Right cardiac atrium (tissue), 5 donors: ENCODE measurements around the gene COQ9. TPM values are rescaled to one million over a fixed set of nuclear protein-coding genes. Genes with fewer than 3 reads are reported as not detected.

Source experiments
- ATAC-seq, 2 donors: fragments of 200-7000 bp; cut with Tn5 transposase; one replicate each; pipeline versions ENCODE4 v1.8.0 to v1.9.1; 2020; ENCODE audit warnings: moderate library complexity in 2 of 2, mild to moderate bottlenecking in 1 of 2
- DNase-seq, 3 donors: peaks; one replicate each; pipeline ENCODE4 v3.0.0-alpha.2; 2020
- H3K27ac ChIP-seq: one replicate; pipeline ENCODE4 v1.5.1; 2013; ENCODE audit warnings: mild to moderate bottlenecking, low read length, control low read depth, moderate library complexity
- H3K27me3 ChIP-seq: one replicate; pipeline ENCODE4 v1.6.1; 2013; ENCODE audit not compliant: control insufficient read depth, insufficient read depth
- H3K4me1 ChIP-seq: one replicate; pipeline ENCODE4 v1.6.1; 2013; ENCODE audit warnings: low read length; ENCODE audit not compliant: control insufficient read depth, insufficient read depth
- H3K4me3 ChIP-seq: one replicate; pipeline ENCODE4 v1.5.1; 2013; ENCODE audit warnings: low read length, control low read depth
- H3K9me3 ChIP-seq: one replicate; pipeline ENCODE4 v1.6.1; 2013; ENCODE audit warnings: low read length; ENCODE audit not compliant: control insufficient read depth
- WGBS: extraction: QIAGEN DNeasy Blood & Tissue Kit; methylation state at CpG from one replicate; pipeline ENCODE4 v1.1.7; 2013; 5-methylcytosine and 5-hydroxymethylcytosine counted together
- intact Hi-C, 4 donors: fragments of 100-400 bp; cut with DNase I; formaldehyde crosslinking; loops; one replicate each; pipeline versions ENCODE4 v1.11.0 to v1.14.0; 2022 to 2023
- polyA plus RNA-seq: library from polyadenylated mRNA; stranded (reverse); fragments of 200-250 nt; gene quantifications from one replicate; pipeline ENCODE4 v1.2.3, GENCODE V29; 2013
- total RNA-seq, 4 donors: library from RNA; stranded (reverse); fragmentation: NEBNext Ultra II Directional; extraction: Animal tissue kit (Norgen Biotek cat#: 25700); gene quantifications; one replicate each; pipeline ENCODE4 v1.2.1, GENCODE V29; 2021
- donor health status: healthy with polysubstance abuse.
- donor health status: DM: no; HTN: yes; CAD: no.
- donor health status: DM: no; HTN: no; CAD: no.
- donor health status: DM: no; HTN: yes; CAD: no; lungs with severe emphysema.
- donor health status: DM: yes; HTN: yes; CAD: no.

The COQ9 gene
- total and polyA plus RNA-seq, 5 donors, result 91.8 to 206 (median 135) TPM

DNA sequence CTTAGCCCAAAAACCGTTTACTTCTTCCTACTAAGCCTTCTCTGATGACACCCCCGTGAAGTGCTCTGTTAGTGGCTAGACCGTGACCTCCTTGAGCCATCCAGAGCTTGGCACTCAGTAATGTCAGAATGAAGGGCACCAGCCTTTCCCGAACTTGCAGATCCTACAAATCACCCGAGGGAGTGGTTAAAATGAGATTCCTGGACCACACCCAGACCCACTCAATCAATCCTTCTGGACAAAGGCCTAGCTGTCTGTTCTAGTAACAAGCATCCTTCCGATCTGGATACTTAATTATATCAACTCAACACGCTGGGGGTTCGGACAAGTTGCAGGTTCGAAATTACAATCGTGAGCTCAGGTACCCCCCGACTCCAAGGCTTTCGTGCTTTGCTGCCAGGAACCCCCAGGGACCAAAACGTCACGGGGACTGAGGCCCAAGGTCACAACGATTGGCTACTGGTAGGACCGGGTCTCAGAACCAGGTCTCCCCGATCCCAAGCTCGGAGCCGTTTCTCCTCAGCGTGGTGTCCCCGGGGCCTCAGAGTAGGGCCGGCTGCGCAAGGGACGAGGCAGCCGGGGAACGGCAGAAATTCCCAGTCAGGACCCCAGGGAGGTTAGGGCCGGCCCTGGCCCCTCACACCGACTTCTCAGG, 621 bp upstream of the COQ9 start:
- H3K4me3 ChIP-seq, result peak overlapping the region; percentile 85
- no peaks in the 10 kb centered on the region for H3K4me1 ChIP-seq
- peak overlapping the region; percentile 91 for H3K27ac ChIP-seq
- no peaks in the 10 kb centered on the region for H3K27me3 ChIP-seq
- intact Hi-C loops, result no loop called here
- 2% methylated on average over 28 of the region's 28 CpGs for WGBS
- DNase-seq, result peak; percentile 65 to 77 (median 77)
- no peaks in the 10 kb centered on the region for H3K9me3 ChIP-seq
- ATAC-seq, result peak; percentile 42 to 54

DNA sequence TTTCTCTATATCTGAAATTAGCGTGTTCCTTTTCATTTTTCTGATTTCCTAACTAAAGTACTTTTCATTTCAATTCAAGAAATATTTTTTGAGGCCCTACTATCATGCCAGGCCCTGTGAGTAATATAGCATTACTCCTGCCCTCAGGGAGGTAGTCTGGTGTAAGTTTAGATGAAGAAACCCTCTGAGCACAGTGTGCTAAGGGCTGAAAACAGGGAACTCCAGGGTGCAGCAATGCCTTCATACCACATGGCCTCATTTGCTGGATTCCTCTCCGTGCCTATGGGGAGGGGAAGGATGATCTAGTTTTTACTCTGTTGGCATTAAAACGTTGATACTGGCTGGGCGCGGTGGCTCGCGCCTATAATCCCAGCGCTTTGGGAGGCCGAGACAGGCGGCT, 4.7 kb downstream of the COQ9 start:
- H3K27me3 ChIP-seq, result no peaks in the 10 kb centered on the region
- H3K9me3 ChIP-seq, result no peaks in the 10 kb centered on the region
- no peak for ATAC-seq
- H3K4me1 ChIP-seq, result no peaks in the 10 kb centered on the region
- no peak overlapping the region for H3K27ac ChIP-seq
- intact Hi-C loops, result no loop called here
- H3K4me3 ChIP-seq, result no peak overlapping the region
- no peak for DNase-seq
- 96% methylated on average over 10 of the region's 10 CpGs for WGBS

DNA sequence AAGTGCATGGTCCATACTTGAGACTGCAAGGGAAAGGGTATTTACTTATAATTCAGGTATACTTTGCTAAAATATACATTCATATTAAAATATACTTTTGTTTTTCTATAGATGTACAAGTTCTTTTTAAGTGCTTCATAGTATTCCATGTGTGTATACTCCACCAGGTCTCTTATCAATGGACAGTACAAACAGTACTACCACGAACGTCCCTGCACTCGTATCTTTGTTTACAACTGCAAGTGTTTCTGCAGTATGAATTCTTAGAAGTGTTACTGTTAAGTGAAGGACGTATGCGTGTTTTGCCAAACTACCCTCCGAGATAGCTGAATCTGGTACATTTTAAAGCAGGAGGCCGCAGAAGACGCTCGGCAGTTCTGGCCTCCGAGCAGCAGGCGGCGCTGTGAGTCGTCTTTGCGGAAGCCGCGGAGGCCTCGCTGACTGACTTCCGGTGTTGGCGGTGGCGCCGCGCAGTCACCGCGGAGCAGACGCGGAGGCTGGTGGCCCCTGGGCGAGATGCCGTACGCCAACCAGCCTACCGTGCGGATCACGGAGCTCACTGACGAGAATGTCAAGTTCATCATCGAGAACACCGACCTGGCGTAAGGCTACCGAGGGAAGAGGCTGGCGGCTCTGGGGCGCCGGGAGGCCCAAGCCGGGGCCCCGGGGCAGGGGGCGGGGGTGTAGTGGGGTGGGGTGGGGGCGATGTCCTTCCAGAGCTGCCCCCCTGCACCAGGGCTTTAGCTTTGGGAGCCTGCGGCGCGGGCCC, 15.1 kb downstream of the COQ9 start, which contains the start of gene POLR2C:
TSS of gene POLR2C (plus strand) at position 471 of the 769 bp plus-strand sequence. CDS start at position 517, 46 bp downstream.
- H3K9me3 ChIP-seq, result no peaks in the 10 kb centered on the region
- WGBS, result under 1% methylated on average over 47 of the region's 47 CpGs
- intact Hi-C loops, result loop anchor here in 1 of 4 donors (10.0 kb wide), 1 partner anchor 52 kb away; no protein-coding TSS in a partner anchor
- peak; percentile 90 to 91 for ATAC-seq
- no peaks in the 10 kb centered on the region for H3K27me3 ChIP-seq
- DNase-seq, result peak; percentile 90 to 96 (median 96)
- H3K27ac ChIP-seq, result peak within 1 kb of the TSS; percentile 56
- peak within 1 kb of the TSS; percentile 100 for H3K4me3 ChIP-seq
- H3K4me1 ChIP-seq, result peaks cover 3% of the 10 kb centered on the region

DNA sequence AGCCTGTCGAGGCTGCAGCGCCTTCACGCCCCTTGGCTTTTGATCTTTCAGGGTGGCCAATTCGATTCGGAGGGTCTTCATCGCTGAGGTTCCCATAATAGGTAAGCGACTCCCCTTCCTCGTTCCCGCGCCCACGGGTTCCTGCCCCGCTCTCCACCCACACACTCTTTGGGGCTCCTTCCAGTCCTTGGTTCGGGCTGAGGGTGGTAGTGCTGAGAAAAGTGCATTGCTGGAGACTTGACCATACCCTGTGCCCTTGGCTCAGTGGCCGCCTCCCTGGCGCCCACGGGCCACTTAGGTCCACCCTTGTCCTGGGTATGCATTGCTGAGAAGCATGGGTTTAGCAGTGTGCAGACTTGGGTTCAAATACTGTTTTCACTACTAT, 15.7 kb downstream of the COQ9 start:
- Histone ChIP-seq H3K27me3 (no peaks in the 10 kb centered on the region), H3K27ac (peak overlapping the region; percentile 54), H3K4me1 (peaks cover 3% of the 10 kb centered on the region), H3K9me3 (no peaks in the 10 kb centered on the region), H3K4me3 (peak overlapping the region; percentile 100)
- intact Hi-C loops, result loop anchor here in 1 of 4 donors (10.0 kb wide), 1 partner anchor 52 kb away; no protein-coding TSS in a partner anchor
- DNase-seq, result no peak
- WGBS, result under 1% methylated on average over 16 of the region's 16 CpGs
- peak; percentile 48 to 53 for ATAC-seq

DNA sequence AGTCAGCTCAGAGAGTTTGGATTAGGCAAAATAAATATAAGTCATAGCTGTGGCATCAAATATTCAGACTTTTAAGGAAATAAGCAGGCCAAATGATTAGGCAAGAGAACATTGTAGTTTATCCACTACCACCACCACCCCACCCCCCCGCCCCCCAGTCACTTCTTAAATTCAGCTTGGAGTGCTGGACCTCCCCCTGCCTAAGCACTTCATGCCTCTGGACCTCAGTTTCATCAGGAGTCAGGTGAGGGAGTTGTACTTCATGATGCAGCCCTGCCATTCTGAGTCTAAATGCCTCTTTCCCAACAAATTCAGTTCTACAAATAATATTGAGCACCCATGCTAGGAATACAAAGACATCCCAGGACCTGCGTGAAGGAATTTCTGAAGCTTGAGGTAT, 17.2 kb downstream of the COQ9 start:
- peaks cover 3% of the 10 kb centered on the region for H3K4me1 ChIP-seq
- H3K27ac ChIP-seq, result no peak overlapping the region
- intact Hi-C loops, result loop anchor here in 1 of 4 donors (10.0 kb wide), 1 partner anchor 50 kb away; no protein-coding TSS in a partner anchor
- no peaks in the 10 kb centered on the region for H3K27me3 ChIP-seq
- H3K9me3 ChIP-seq, result no peaks in the 10 kb centered on the region
- DNase-seq (no peak), ATAC-seq (no peak)
- no peak overlapping the region for H3K4me3 ChIP-seq
- 95% methylated on average over 2 of the region's 2 CpGs for WGBS

DNA sequence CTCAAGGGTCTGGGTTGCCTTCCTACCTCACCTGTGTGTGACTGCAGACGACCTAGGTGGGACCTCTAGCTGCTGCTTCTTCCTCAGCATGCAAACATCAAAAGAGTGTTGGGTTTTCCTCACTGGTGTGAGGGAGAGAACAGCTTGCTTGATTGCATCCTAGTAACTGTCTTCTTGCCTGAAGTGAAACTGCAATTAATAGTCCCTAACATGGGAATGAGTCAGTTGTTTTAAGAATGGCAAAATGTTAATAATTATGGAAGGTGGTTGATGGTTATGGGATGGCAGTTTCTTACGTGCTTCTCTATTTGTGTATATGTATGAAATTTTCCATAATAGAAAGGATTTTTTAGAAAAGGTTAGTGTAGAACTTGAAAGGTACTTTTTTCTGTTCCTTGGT, 21.1 kb downstream of the COQ9 start:
- DNase-seq, result no peak
- intact Hi-C loops, result loop anchor here in 1 of 4 donors (10.0 kb wide), 1 partner anchor 46 kb away; no protein-coding TSS in a partner anchor
- WGBS, result 92% methylated on average over 2 of the region's 2 CpGs
- H3K27ac ChIP-seq, result no peak overlapping the region
- H3K4me3 ChIP-seq, result no peak overlapping the region
- H3K27me3 ChIP-seq, result no peaks in the 10 kb centered on the region
- ATAC-seq, result no peak
- H3K4me1 ChIP-seq, result peaks cover 12% of the 10 kb centered on the region
- no peaks in the 10 kb centered on the region for H3K9me3 ChIP-seq

DNA sequence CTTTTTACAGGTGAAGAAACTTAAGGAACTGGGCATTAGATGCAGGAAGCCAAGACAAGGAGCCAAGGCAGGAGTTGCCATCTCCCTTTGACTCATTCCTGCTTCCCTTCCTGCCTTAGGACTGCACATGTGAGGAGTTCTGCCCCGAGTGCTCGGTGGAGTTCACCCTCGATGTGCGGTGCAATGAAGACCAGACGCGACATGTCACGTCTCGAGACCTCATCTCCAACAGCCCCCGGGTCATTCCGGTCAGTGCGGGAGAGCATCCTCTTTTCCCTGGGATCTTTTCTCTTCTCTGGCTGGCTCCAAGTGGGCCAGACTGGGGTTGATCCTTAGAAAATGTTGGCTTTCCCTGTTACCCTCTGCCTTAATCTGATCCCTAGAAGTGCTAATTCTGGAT, 21.8 kb downstream of the COQ9 start:
- Histone ChIP-seq H3K4me1 (peaks cover 12% of the 10 kb centered on the region), H3K9me3 (no peaks in the 10 kb centered on the region), H3K27me3 (no peaks in the 10 kb centered on the region), H3K27ac (no peak overlapping the region), H3K4me3 (no peak overlapping the region)
- 78% methylated on average over 11 of the region's 11 CpGs for WGBS
- DNase-seq (no peak), ATAC-seq (no peak)
- intact Hi-C loops, result loop anchor here in 1 of 4 donors (10.0 kb wide), 1 partner anchor 46 kb away; no protein-coding TSS in a partner anchor

DNA sequence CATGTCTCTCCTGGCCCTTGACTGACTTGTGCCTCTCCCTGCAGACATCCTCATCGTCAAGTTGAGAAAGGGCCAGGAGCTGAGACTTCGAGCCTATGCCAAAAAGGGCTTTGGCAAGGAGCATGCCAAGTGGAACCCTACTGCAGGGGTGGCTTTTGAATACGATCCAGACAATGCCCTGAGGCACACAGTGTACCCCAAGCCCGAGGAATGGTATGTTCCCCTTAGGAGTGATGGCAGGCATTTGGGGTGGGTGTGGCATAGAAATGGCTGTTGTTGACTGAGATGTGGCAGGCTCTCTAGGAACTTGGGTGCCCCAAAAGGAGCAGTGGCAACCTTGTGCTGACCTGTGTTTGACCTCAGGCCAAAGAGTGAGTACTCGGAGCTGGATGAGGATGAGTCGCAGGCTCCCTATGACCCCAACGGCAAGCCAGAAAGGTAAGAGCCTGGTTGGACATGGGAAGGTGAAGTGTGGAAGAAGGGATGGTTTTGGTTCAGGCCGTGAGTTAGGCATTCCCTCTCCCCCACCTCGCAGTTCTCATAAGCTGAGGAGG, 22.7 kb downstream of the COQ9 start:
- DNase-seq (no peak), ATAC-seq (peak; percentile 3 to 18)
- intact Hi-C loops, result loop anchor here in 1 of 4 donors (10.0 kb wide), 1 partner anchor 45 kb away; no protein-coding TSS in a partner anchor
- H3K27ac ChIP-seq, result no peak overlapping the region
- no peaks in the 10 kb centered on the region for H3K9me3 ChIP-seq
- peaks cover 9% of the 10 kb centered on the region for H3K4me1 ChIP-seq
- no peaks in the 10 kb centered on the region for H3K27me3 ChIP-seq
- 73% methylated on average over 9 of the region's 9 CpGs for WGBS
- no peak overlapping the region for H3K4me3 ChIP-seq

DNA sequence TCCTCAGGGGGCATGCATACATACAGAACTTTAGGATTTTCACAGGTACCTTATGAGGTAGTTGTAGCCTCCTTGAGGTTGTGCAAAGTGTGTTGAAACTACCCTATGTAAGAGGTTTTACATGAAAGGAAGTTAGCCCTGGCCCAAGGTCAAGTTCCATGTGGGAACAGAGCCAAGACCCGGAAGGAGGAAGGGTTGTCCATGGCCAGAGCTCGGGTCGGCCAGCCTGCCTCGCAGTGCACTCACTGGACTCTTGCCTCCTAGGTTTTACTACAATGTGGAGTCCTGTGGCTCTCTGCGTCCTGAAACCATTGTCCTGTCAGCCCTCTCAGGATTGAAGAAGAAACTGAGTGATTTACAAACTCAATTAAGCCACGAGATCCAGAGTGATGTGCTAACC, 23.4 kb downstream of the COQ9 start:
- Histone ChIP-seq H3K4me1 (peaks cover 9% of the 10 kb centered on the region), H3K27ac (no peak overlapping the region), H3K27me3 (no peaks in the 10 kb centered on the region), H3K4me3 (no peak overlapping the region), H3K9me3 (no peaks in the 10 kb centered on the region)
- 16% methylated on average over 6 of the region's 6 CpGs for WGBS
- peak; percentile 55 to 68 for ATAC-seq
- peak; percentile 76 to 90 (median 87) for DNase-seq
- intact Hi-C loops, result no loop called here

DNA sequence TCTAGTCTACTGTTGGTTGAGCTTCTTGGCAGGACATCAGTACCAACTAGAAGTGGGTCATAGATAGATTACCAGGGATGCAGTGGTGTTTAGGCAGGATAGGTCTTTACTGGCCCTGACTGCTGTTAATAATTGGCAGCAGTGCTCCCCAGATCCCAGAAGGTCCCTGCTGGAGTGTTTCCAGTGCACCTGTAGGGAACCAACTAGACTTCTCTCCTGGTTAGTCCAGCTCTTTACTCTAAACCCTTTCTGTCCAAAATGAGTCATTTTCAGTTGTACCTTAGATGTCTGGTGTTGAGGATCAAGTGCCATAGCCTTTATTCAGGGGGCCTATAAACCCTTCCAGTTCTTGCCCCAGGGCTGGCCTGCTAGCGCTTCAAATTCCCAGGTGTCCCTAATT, 23.9 kb downstream of the COQ9 start:
- Histone ChIP-seq H3K4me3 (no peak overlapping the region), H3K9me3 (no peaks in the 10 kb centered on the region), H3K27ac (no peak overlapping the region), H3K4me1 (peaks cover 12% of the 10 kb centered on the region), H3K27me3 (no peaks in the 10 kb centered on the region)
- intact Hi-C loops, result no loop called here
- DNase-seq, result no peak
- ATAC-seq, result no peak
- 95% methylated on average over 1 of the region's 1 CpG for WGBS
